M059J (cell line): ENCODE data around the gene ZFP36L1. TPM values are rescaled to one million over a fixed set of nuclear protein-coding genes. Genes with fewer than 3 reads are reported as not detected.

Experiments used
- DNase-seq: peaks from one replicate; pipeline ENCODE4 v3.0.0-alpha.2; 2012; ENCODE audit warnings: low read depth
- total RNA-seq: library from RNA; depleted of rRNA; stranded (reverse); fragments of >200 nt; shearing (Covaris generic); gene quantifications from 2 replicates; pipeline ENCODE4 v1.2.3, GENCODE V29; 2014; rRNA removed

Gene ZFP36L1
- total RNA-seq, 1 experiment from 2014 or later: 154 TPM

DNA sequence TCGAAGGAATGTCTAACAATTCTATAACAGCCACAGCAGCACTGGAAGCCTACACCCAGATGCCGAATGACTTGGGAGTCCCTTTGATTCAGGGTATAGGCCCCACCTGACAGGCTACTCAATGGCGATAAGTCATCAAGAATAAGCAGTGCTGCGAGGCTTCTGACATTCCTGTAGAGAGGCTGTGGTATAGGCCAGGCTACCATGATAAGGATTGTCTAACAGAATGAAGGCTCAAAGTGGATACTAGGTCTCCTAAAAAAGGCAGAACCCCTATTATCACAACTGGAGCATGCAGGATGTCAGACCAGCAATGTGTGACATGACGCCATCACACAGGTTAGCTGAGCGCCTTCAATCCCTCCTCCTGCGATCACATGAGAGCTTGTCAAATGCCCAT is 53.2 kb downstream of the ZFP36L1 start:
- no peak for DNase-seq

GRCh38 chr14:68738559-68738958 is 54.3 kb downstream of the ZFP36L1 start:
- no peak for DNase-seq

Other genes with a start within 250 kb of the ZFP36L1 start
- gene ACTN1, start 186.2 kb upstream of the ZFP36L1 start, total RNA-seq: 221 and 363 TPM in 2 replicates